GM23338 (cell line): ENCODE measurements around the gene LYZL1. TPM values are rescaled to one million over a fixed set of nuclear protein-coding genes. Genes with fewer than 3 reads are reported as not detected.

Source experiments
- CREB1 ChIP-seq: fragments of 250-450 bp; sonication (Bioruptor Pico); IDR thresholded peaks from 2 replicates; pipeline ENCODE4 v1.5.0; 2020; ENCODE audit warnings: low read depth, mild to moderate bottlenecking, moderate library complexity
- NANOG ChIP-seq: IDR thresholded peaks from 2 replicates; pipeline ENCODE4 v1.6.1; 2016; ENCODE audit warnings: antibody characterized with exemption, borderline replicate concordance
- POLR2AphosphoS5 ChIP-seq: IDR thresholded peaks from 2 replicates; pipeline ENCODE4 v1.6.1; 2016; ENCODE audit warnings: antibody characterized with exemption, low read depth
- REST ChIP-seq: IDR thresholded peaks from one replicate; pipeline ENCODE4 v1.6.1; 2018; ENCODE audit warnings: antibody characterized with exemption; ENCODE audit not compliant: unreplicated experiment
- polyA plus RNA-seq: library from polyadenylated mRNA; unstranded; fragments of >200 nt; fragmentation: Nextera tagmentation; extraction: Ambion mirVana; gene quantifications from 2 replicates; pipeline ENCODE4 v1.2.1, GENCODE V29; 2016
- total RNA-seq: library from RNA; depleted of rRNA; stranded (reverse); fragments of >200 nt; shearing (Covaris generic); gene quantifications from 2 replicates; pipeline ENCODE4 v1.2.3, GENCODE V29; 2014
- TF ChIP-seq, protein P1 (sequence below): fragments of 250-450 bp; sonication (Bioruptor Pico); IDR thresholded peaks from 2 replicates; pipeline ENCODE4 v1.5.0; 2020; ENCODE audit warnings: mild to moderate bottlenecking, moderate library complexity
- TF ChIP-seq, protein P2 (sequence below): IDR thresholded peaks from 2 replicates; pipeline ENCODE4 v1.6.1; 2016; ENCODE audit warnings: antibody characterized with exemption

The LYZL1 gene
- total and polyA plus RNA-seq, 2 experiments from 2014 or later: not detected

DNA sequence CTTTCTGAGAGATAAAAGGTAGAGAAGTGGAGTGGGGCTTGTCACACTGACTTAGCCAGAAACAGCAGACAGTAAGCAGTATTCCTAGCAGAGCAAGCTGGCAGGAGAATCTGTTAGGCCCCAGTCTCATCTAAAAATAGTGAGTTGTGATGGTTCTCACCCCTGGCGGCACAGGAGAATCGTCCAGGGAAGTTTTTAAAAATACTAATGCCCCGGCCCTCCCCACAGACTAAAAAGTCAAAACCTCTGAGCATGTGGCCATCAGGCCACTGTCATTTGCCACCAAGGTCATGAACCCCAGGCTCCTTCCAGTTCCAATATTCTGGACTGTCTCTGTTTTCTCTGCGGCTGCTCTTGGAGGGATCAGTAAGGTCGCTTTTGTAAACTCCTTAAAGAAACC lies 34.0 kb downstream of the LYZL1 start (continued):
- TF ChIP-seq, protein P1, sequence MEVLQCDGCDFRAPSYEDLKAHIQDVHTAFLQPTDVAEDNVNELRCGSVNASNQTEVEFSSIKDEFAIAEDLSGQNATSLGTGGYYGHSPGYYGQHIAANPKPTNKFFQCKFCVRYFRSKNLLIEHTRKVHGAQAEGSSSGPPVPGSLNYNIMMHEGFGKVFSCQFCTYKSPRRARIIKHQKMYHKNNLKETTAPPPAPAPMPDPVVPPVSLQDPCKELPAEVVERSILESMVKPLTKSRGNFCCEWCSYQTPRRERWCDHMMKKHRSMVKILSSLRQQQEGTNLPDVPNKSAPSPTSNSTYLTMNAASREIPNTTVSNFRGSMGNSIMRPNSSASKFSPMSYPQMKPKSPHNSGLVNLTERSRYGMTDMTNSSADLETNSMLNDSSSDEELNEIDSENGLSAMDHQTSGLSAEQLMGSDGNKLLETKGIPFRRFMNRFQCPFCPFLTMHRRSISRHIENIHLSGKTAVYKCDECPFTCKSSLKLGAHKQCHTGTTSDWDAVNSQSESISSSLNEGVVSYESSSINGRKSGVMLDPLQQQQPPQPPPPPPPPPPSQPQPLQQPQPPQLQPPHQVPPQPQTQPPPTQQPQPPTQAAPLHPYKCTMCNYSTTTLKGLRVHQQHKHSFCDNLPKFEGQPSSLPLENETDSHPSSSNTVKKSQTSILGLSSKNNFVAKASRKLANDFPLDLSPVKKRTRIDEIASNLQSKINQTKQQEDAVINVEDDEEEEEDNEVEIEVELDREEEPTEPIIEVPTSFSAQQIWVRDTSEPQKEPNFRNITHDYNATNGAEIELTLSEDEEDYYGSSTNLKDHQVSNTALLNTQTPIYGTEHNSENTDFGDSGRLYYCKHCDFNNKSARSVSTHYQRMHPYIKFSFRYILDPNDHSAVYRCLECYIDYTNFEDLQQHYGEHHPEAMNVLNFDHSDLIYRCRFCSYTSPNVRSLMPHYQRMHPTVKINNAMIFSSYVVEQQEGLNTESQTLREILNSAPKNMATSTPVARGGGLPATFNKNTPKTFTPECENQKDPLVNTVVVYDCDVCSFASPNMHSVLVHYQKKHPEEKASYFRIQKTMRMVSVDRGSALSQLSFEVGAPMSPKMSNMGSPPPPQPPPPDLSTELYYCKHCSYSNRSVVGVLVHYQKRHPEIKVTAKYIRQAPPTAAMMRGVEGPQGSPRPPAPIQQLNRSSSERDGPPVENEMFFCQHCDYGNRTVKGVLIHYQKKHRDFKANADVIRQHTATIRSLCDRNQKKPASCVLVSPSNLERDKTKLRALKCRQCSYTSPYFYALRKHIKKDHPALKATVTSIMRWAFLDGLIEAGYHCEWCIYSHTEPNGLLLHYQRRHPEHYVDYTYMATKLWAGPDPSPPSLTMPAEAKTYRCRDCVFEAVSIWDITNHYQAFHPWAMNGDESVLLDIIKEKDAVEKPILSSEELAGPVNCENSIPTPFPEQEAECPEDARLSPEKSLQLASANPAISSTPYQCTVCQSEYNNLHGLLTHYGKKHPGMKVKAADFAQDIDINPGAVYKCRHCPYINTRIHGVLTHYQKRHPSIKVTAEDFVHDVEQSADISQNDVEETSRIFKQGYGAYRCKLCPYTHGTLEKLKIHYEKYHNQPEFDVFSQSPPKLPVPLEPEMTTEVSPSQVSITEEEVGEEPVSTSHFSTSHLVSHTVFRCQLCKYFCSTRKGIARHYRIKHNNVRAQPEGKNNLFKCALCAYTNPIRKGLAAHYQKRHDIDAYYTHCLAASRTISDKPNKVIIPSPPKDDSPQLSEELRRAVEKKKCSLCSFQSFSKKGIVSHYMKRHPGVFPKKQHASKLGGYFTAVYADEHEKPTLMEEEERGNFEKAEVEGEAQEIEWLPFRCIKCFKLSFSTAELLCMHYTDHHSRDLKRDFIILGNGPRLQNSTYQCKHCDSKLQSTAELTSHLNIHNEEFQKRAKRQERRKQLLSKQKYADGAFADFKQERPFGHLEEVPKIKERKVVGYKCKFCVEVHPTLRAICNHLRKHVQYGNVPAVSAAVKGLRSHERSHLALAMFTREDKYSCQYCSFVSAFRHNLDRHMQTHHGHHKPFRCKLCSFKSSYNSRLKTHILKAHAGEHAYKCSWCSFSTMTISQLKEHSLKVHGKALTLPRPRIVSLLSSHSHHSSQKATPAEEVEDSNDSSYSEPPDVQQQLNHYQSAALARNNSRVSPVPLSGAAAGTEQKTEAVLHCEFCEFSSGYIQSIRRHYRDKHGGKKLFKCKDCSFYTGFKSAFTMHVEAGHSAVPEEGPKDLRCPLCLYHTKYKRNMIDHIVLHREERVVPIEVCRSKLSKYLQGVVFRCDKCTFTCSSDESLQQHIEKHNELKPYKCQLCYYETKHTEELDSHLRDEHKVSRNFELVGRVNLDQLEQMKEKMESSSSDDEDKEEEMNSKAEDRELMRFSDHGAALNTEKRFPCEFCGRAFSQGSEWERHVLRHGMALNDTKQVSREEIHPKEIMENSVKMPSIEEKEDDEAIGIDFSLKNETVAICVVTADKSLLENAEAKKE (CRISPR knock-in tag): no peak
- TF ChIP-seq REST: no peak
- TF ChIP-seq NANOG: no peak
- TF ChIP-seq CREB1 (CRISPR knock-in tag): no peak
- TF ChIP-seq, protein P2, sequence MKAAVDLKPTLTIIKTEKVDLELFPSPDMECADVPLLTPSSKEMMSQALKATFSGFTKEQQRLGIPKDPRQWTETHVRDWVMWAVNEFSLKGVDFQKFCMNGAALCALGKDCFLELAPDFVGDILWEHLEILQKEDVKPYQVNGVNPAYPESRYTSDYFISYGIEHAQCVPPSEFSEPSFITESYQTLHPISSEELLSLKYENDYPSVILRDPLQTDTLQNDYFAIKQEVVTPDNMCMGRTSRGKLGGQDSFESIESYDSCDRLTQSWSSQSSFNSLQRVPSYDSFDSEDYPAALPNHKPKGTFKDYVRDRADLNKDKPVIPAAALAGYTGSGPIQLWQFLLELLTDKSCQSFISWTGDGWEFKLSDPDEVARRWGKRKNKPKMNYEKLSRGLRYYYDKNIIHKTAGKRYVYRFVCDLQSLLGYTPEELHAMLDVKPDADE: no peak
- no peak for TF ChIP-seq POLR2AphosphoS5
